HG02973 (cell line): Measurements from ENCODE around the gene HNRNPUL1.
"Not testable (repeated sequence)": the region's sequence is repeated elsewhere in the genome, so short reads cannot be mapped to it uniquely, and the experiment has no call there.

Source experiments
- ATAC-seq: cut with Tn5 transposase; IDR thresholded peaks from one replicate; pipeline ENCODE4 v1.9.1; 2021; ENCODE audit warnings: moderate library complexity; ENCODE audit not compliant: unreplicated experiment

Gene HNRNPUL1

GRCh38 chr19:41324231-41324702 lies 60.1 kb downstream of the HNRNPUL1 start:
- ATAC-seq: no peak

- no peak for ATAC-seq
Measured at GRCh38 chr19:41324921-41325639, 60.9 kb downstream of the HNRNPUL1 start.

GRCh38 chr19:41325640-41325946 lies 61.4 kb downstream of the HNRNPUL1 start:
- ATAC-seq: no peak

- ATAC-seq: no peak
Measured at GRCh38 chr19:41325947-41326706, 62.0 kb downstream of the HNRNPUL1 start.

- no peak for ATAC-seq
Measured at GRCh38 chr19:41327076-41327575, 63.0 kb downstream of the HNRNPUL1 start.

- ATAC-seq: peak; percentile 43
Measured at GRCh38 chr19:41327576-41328156, 63.5 kb downstream of the HNRNPUL1 start.

GRCh38 chr19:41328157-41328841 lies 64.1 kb downstream of the HNRNPUL1 start:
- ATAC-seq: peak; percentile 14

- ATAC-seq: no peak
Measured at GRCh38 chr19:41328842-41329225, 64.7 kb downstream of the HNRNPUL1 start.

GRCh38 chr19:41330481-41330880 lies 66.3 kb downstream of the HNRNPUL1 start:
- no peak for ATAC-seq

GRCh38 chr19:41330946-41331678 lies 66.9 kb downstream of the HNRNPUL1 start:
- no peak for ATAC-seq

GRCh38 chr19:41332000-41332399 lies 67.8 kb downstream of the HNRNPUL1 start:
- ATAC-seq: no peak

- ATAC-seq: no peak
Measured at GRCh38 chr19:41332468-41332867, 68.3 kb downstream of the HNRNPUL1 start.

GRCh38 chr19:41334793-41335192 lies 70.6 kb downstream of the HNRNPUL1 start:
- ATAC-seq: no peak

GRCh38 chr19:41335467-41335866 lies 71.3 kb downstream of the HNRNPUL1 start:
- ATAC-seq: no peak

- ATAC-seq: no peak
Measured at GRCh38 chr19:41339936-41340335, 75.8 kb downstream of the HNRNPUL1 start.

GRCh38 chr19:41341669-41342490 lies 77.7 kb downstream of the HNRNPUL1 start:
- no peak for ATAC-seq

- ATAC-seq: no peak
Measured at GRCh38 chr19:41344162-41344561, 80.0 kb downstream of the HNRNPUL1 start.

GRCh38 chr19:41346916-41347315 lies 82.7 kb downstream of the HNRNPUL1 start:
- ATAC-seq: not testable (repeated sequence)

GRCh38 chr19:41350735-41351338 lies 86.7 kb downstream of the HNRNPUL1 start:
- no peak for ATAC-seq
